GM12873 (cell line): Measurements from ENCODE around the gene FIGNL1.
A peak's percentile ranks its signal among the peaks of the same experiment; 100 is the strongest.

Experiments
- CTCF ChIP-seq: IDR thresholded peaks from 2 replicates; pipeline ENCODE4 v1.5.1; 2012; ENCODE audit warnings: low read depth, mild to moderate bottlenecking, moderate library complexity, low read length, control low read depth; ENCODE audit not compliant: insufficient read depth; ENCODE audit errors: missing control alignments

The FIGNL1 gene

GRCh38 chr7:50404392-50404791 lies 45.8 kb downstream of the FIGNL1 start:
- TF ChIP-seq CTCF: peak; percentile 43

- TF ChIP-seq CTCF: no peak
These were observed 50.0 kb downstream of the FIGNL1 start for GRCh38 chr7:50400114-50400513.

- TF ChIP-seq CTCF: no peak
These were observed 50.5 kb downstream of the FIGNL1 start for GRCh38 chr7:50399635-50400034.

- no peak for TF ChIP-seq CTCF
These were observed 50.9 kb downstream of the FIGNL1 start for GRCh38 chr7:50399206-50399605.

GRCh38 chr7:50397971-50398324 lies 52.2 kb downstream of the FIGNL1 start:
- no peak for TF ChIP-seq CTCF

- TF ChIP-seq CTCF: no peak
These were observed 52.7 kb downstream of the FIGNL1 start for GRCh38 chr7:50397320-50397970.

GRCh38 chr7:50396856-50397255 lies 53.3 kb downstream of the FIGNL1 start:
- TF ChIP-seq CTCF: no peak
